Forelimb muscle (tissue), 1 donor: ENCODE data around the gene EPB41L5. TPM values are rescaled to one million over a fixed set of nuclear protein-coding genes. Genes with fewer than 3 reads are reported as not detected.

Experiments used
- DNase-seq: peaks from one replicate; pipeline ENCODE4 v3.0.0-alpha.2; 2013; ENCODE audit warnings: low read depth
- polyA plus RNA-seq: library from polyadenylated mRNA; unstranded; fragments of 120-200 nt; gene quantifications from one replicate; pipeline ENCODE4 v1.2.1, GENCODE V29; 2013; ENCODE audit not compliant: insufficient read length

The EPB41L5 gene
- polyA plus RNA-seq, 1 donor, result 15.0 TPM

DNA sequence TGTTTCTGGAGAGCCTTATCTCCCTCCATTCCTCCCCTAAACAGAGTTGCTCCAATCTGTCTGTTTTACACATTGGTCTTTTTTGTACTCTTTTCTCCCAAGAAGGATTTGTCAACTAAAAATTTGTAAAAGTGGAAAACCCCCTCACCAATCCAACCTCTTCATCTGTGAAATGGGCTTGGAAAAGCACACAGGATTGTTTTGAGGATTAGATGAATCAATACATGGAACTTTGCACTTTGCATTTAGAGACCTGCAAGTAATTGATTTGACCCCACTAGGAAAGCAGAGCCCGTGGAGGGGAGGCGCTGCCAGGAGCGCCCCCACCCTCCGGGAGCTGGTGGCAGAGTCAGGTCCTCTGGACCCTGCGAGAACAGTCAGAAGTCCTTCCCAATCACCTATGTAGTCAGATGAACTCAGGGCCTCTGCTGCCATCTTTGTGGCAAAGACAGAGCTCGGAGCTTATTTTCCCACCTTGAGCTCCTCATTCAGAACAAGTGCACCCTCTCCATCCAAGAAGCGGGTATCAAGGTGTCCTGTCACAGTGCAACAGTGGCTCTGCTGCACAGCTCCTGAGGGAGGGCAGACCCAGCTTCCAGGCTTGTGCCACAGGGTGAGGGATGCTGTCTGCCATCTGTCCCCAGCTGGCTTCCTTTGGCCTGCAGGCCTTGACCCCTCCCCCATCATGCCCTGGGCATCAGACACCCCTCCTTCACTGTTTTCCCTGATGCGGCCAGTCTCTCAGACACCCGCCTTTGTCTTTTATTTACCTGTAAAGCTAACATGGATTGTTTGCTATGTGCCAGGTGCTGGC lies 212.1 kb downstream of the EPB41L5 start:
- DNase-seq, result no peak

DNA sequence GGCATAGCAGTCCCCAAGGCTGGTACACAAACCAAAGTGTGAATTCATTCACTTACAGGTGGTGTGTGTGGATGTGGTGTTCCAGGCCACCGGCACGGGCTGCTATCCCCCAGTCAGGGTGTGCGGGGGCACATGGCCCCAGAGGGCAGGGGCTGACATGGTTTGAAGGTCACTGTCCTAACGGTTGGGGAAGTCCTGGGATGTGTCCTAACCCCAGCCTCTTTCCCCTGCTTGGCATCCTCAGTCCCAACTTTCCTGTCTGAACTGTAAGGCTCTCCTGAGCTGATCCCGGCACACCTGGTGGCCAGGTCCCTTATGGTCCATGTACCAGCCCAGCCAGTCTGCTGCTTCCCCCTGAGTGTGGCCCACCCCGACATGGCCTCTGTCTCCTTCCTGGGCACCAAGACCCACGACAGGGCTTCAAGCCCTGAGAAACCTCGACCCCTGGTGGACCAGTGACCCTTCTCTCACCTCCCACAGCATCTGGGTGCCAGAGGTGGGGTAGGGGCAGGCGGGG lies 212.7 kb downstream of the EPB41L5 start:
- DNase-seq, result no peak

DNA sequence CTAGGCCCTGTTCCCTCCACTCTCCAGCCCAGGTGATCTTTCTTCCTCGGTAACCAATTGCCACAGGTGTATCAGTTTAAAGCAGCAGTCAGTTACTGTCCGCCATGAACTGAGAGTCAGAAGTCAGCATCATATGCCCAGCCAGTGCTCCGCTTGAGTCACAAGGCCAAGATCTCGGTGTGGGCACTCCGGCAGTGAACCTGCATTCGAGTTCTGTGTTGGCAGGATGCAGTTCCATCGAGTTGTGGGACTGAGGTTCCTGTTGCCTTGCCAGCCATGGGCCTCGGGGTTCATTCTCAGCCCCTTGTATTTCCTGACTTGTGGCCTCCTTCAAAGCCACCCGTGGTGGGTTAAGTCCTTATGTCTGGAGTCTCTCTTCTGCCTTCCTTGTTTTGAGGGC lies 213.4 kb downstream of the EPB41L5 start:
- no peak for DNase-seq

DNA sequence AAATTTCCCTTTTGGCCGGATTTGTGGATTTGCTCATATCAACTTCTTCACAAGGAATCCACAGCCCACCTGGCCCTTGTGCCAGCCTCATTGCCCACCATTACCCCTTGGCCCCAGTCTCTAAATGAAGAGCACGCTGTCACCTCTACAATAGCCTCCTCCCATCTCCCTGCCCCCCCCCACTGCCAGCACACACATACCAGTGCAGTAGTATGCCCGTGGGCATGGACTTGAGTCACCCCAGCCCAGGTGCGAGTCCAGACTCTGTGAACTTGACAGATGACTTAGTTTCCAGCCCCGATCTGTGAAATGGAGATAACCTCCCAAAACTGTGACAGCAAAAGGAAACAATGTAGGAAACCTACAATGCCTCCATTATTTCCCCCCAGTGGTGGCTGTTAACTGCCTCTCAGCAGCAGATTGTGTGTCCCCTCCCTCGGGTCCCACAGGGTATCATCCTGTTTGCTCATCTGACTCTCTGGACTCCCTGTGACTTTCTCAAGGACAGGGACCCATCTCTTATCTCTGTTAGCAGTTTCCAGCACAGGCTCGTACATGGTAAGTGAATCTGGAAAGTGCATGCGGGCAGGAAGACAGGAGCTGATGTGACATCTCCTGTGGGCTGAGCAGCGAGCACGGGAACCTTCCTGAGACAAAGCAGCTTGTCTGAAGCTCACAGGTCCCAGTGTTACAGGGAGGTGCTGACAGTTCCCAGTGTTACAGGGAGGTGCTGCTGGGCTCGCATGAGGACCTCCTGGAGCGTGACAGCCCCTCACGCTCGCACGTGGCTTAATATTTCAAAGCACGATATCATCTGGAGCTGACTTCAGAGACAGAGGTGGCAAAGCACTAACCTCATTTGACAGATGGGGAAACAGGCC lies 214.5 kb downstream of the EPB41L5 start:
- DNase-seq, result no peak

DNA sequence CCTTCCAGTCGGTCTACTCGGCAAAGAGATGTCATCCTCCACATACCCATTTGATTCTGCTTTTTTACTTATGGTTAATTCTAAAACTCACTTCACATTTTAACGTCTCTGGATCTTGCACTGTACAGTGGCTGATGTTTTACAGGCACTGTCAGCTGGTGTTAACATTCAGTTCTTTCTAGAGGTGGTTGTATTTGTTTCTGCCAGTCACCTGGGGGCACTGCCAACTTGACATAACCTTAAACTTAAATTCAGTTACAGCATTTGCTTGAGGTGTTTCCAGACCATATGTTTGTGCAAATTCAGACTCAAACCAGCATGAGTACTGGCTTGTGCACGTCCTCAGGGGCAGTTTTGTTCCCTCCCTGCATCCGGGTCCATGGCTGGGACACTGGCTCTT lies 215.6 kb downstream of the EPB41L5 start:
- DNase-seq, result no peak

Other genes starting within 250 kb of the EPB41L5 start
- gene TMEM185B, start 210.3 kb downstream of the EPB41L5 start, polyA plus RNA-seq, result 13.1 TPM
- 43.7 TPM for gene RALB, start 239.8 kb downstream of the EPB41L5 start, polyA plus RNA-seq